Suppressor macrophage (primary cell): ENCODE results near the gene GABRG3.

Source experiments
- DNase-seq, 4 experiments: peaks; one replicate each; pipeline ENCODE4 v3.0.0-alpha.2; 2020 to 2022

GABRG3 gene

GRCh38 chr15:27427276-27427675 is 456.3 kb downstream of the GABRG3 start:
- no peak for DNase-seq

- DNase-seq: no peak
Observed at GRCh38 chr15:27428151-27428550, 457.2 kb downstream of the GABRG3 start.

- DNase-seq: no peak
Observed at GRCh38 chr15:27429577-27429976, 458.6 kb downstream of the GABRG3 start.

GRCh38 chr15:27433604-27434003 is 462.6 kb downstream of the GABRG3 start:
- DNase-seq: no peak

- DNase-seq: no peak
Observed at GRCh38 chr15:27438403-27439375, 467.7 kb downstream of the GABRG3 start.

GRCh38 chr15:27441120-27441519 is 470.1 kb downstream of the GABRG3 start:
- no peak for DNase-seq

- no peak for DNase-seq
Observed at GRCh38 chr15:27448234-27448633, 477.3 kb downstream of the GABRG3 start.

- DNase-seq: no peak
Observed at GRCh38 chr15:27448986-27449385, 478.0 kb downstream of the GABRG3 start.

GRCh38 chr15:27449941-27450340 is 479.0 kb downstream of the GABRG3 start:
- DNase-seq: no peak

- DNase-seq: no peak
Observed at GRCh38 chr15:27454281-27455075, 483.5 kb downstream of the GABRG3 start.

GRCh38 chr15:27456807-27457206 is 485.8 kb downstream of the GABRG3 start:
- DNase-seq: no peak

GRCh38 chr15:27457766-27458165 is 486.8 kb downstream of the GABRG3 start:
- DNase-seq: no peak

GRCh38 chr15:27458345-27459084 is 487.5 kb downstream of the GABRG3 start:
- DNase-seq: no peak

GRCh38 chr15:27459836-27460235 is 488.9 kb downstream of the GABRG3 start:
- no peak for DNase-seq

- DNase-seq: no peak
Observed at GRCh38 chr15:27461181-27461580, 490.2 kb downstream of the GABRG3 start.

GRCh38 chr15:27463525-27464088 is 492.6 kb downstream of the GABRG3 start:
- DNase-seq: no peak

- DNase-seq: no peak
Observed at GRCh38 chr15:27464941-27465612, 494.1 kb downstream of the GABRG3 start.

- no peak for DNase-seq
Observed at GRCh38 chr15:27466758-27467157, 495.8 kb downstream of the GABRG3 start.

- no peak for DNase-seq
Observed at GRCh38 chr15:27468151-27468591, 497.2 kb downstream of the GABRG3 start.

- DNase-seq: no peak
Observed at GRCh38 chr15:27473845-27474244, 502.9 kb downstream of the GABRG3 start.

- no peak for DNase-seq
Observed at GRCh38 chr15:27475395-27475794, 504.4 kb downstream of the GABRG3 start.
